GM10248 (cell line): ENCODE measurements around the gene C1RL.

Experiments
- CTCF ChIA-PET: fragments of 300-600 bp; sonication (Branson Sonifier 250); formaldehyde crosslinking; extraction: SDS; loops from one replicate; lab custom pipeline; 2021; ENCODE audit warnings: antibody characterized with exemption; lab: Yijun Ruan, JAX
- POLR2A ChIA-PET: fragments of 350-650 bp; sonication (Branson Sonifier 250); formaldehyde crosslinking; extraction: SDS; loops from one replicate; lab custom pipeline; 2020; ENCODE audit warnings: antibody characterized with exemption; lab: Yijun Ruan, JAX
- DNase-seq: peaks from one replicate; pipeline ENCODE4 v3.0.0; 2012; ENCODE audit errors: extremely low spot score
- CTCF ChIP-seq: IDR thresholded peaks from 2 replicates; pipeline ENCODE4 v1.5.1; 2012; ENCODE audit warnings: mild to moderate bottlenecking, low read depth; ENCODE audit errors: extremely low read depth, missing control alignments, control extremely low read depth

C1RL gene

DNA sequence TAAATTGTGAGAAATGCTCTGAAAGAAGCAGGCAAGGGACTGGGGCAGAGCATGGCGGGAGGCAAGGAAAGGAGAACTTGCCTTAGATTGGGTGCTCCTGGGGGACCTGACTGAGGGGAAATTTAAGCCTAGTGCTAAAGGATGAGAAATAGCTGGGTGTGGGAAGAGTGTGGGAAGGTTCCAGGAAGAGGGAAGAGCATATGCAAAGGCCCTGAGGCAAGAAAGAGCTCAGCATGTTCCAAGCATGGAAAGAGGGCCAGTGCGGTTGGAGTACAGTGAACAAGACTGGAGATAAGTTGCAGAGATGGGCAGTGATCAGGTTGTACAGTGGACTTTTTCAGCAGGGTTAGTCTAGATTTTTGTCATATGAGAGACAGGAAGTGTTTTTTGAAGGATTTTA is 30.2 kb upstream of the C1RL start:
- CTCF ChIA-PET: interaction anchor here (0.7 to 1.6 kb wide), 4 partner anchors 8 to 31 kb away, joined by 3 to 4 read pairs (median 3); no protein-coding TSS in a partner anchor
- POLR2A ChIA-PET: no interaction called here
- TF ChIP-seq CTCF: no peak

GRCh38 chr12:7137908-7138307 is 28.9 kb upstream of the C1RL start:
- ChIA-PET CTCF (no interaction called here), POLR2A (no interaction called here)
- TF ChIP-seq CTCF: no peak
- DNase-seq: no peak

More for the DNA sequence above, 30.2 kb upstream of the C1RL start:
- no peak for DNase-seq

DNA sequence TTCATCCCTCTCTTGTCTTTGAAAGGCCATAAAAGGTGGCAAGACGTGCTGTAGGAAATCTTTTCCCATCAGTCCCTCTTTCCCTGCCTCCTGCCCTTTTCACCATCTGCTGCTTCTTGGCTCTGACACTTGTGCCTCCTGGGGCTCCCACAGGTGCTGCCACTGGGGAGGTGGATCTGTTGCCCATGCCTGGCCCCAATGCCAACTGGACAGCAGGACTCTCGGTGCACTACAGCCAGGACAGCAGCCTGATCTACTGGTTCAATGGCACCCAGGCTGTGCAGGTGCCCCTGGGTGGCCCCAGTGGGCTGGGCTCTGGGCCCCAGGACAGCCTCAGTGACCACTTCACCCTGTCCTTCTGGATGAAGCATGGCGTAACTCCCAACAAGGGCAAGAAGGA is 27.7 kb upstream of the C1RL start:
- DNase-seq: no peak
- ChIA-PET CTCF (interaction anchor here (1.4 kb wide), 1 partner anchor 8 kb away, joined by 5 read pairs; no protein-coding TSS in a partner anchor), POLR2A (no interaction called here)
- TF ChIP-seq CTCF: no peak

DNA sequence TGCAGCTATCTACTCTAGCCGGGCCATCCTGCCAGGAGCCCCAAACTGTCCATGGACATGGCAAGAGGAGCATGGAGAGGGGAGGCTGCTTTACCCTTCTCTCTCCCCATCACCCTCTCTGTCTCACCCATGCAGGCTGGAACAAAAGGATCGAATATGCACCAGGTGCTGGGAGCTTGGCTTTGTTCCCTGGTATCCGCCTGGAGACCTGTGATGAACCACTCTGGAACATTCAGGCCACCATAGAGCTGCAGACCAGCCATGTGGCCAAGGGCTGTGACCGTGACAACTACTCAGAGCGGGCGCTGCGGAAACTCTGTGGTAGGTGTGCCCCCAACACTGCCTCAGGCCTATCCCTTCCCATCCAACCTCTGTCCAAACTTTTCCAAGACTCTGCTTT is 27.1 kb upstream of the C1RL start:
- POLR2A ChIA-PET: no interaction called here
- DNase-seq: no peak
- CTCF ChIA-PET: interaction anchor here (1.4 kb wide), 1 partner anchor 8 kb away, joined by 5 read pairs; no protein-coding TSS in a partner anchor
- no peak for TF ChIP-seq CTCF

GRCh38 chr12:7134396-7135166 is 25.6 kb upstream of the C1RL start:
- ChIA-PET POLR2A (no interaction called here), CTCF (interaction anchor here (1.3 kb wide), 1 partner anchor 10 kb away, joined by 4 read pairs; no protein-coding TSS in a partner anchor)
- no peak for TF ChIP-seq CTCF
- DNase-seq: no peak

DNA sequence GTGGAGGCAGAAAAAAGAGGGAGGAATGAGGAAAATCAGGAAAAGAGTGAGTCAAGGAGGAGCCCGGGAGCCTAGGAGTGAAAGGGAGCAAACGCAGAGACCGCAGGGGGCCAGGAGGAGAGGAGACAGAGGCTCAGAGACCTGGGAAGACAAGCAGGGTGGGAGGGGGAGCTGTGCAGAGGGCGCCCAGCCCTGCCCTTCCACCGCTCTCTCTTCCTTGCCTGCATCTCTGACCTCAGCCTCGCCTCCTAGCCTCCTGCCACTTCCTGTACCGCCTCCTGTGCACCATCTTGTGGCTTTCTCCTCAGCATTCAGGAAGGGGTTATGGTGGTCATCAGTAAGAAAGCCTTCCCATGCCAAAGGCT is 22.5 kb upstream of the C1RL start:
- no peak for DNase-seq
- ChIA-PET POLR2A (no interaction called here), CTCF (interaction anchor here (0.8 to 1.3 kb wide), 4 partner anchors 9 to 14 kb away, joined by 3 to 5 read pairs (median 3); no protein-coding TSS in a partner anchor)
- no peak for TF ChIP-seq CTCF
